OCI-LY7 (cell line): ENCODE data around the gene TAPBPL. TPM values are rescaled to one million over a fixed set of nuclear protein-coding genes. Genes with fewer than 3 reads are reported as not detected.

Experiments used
- BruUV-seq: library from RNA; stranded (reverse); fragments of 400-500 nt; replicated peaks from 2 replicates; lab custom pipeline; 2021; lab: Mats Ljungman, UMichigan
- CTCF ChIA-PET: fragments of 300-600 bp; sonication (Branson Sonifier 250); formaldehyde crosslinking; loops from one replicate; lab custom pipeline; 2022; ENCODE audit warnings: antibody characterized with exemption; ENCODE audit not compliant: unreplicated experiment; lab: Charles Lee
- POLR2A ChIA-PET: fragments of 300-600 bp; sonication (Branson Sonifier 250); formaldehyde crosslinking; loops from one replicate; lab custom pipeline; 2022; ENCODE audit warnings: antibody characterized with exemption; lab: Charles Lee
- DNase-seq: peaks from one replicate; pipeline ENCODE4 v3.0.0-alpha.2; 2015; ENCODE audit warnings: low spot score
- H2AFZ ChIP-seq: fragments of 200-600 bp; sonication (generic), shearing (Covaris generic); 2 replicates; pipeline ENCODE4 v1.6.1; 2014; ENCODE audit warnings: mild to moderate bottlenecking, antibody characterized with exemption, low read length, moderate library complexity
- H3K27ac ChIP-seq: fragments of 200-600 bp; sonication (generic); 2 replicates; pipeline ENCODE4 v1.5.1; 2014; ENCODE audit warnings: mixed run types, low read depth, mild to moderate bottlenecking, moderate library complexity, low read length, inconsistent platforms; ENCODE audit not compliant: poor library complexity, severe bottlenecking
- H3K36me3 ChIP-seq: fragments of 200-600 bp; sonication (generic); 2 replicates; pipeline ENCODE4 v1.6.1; 2014; ENCODE audit warnings: mild to moderate bottlenecking, antibody characterized with exemption, low read length, moderate library complexity, mixed read lengths; ENCODE audit not compliant: insufficient read depth
- H3K4me1 ChIP-seq: fragments of 200-600 bp; sonication (generic); 2 replicates; pipeline ENCODE4 v1.5.1; 2014; ENCODE audit warnings: mild to moderate bottlenecking, low read length; ENCODE audit not compliant: insufficient read depth, poor library complexity, severe bottlenecking
- H3K4me2 ChIP-seq: fragments of 200-600 bp; sonication (generic); 2 replicates; pipeline ENCODE4 v1.6.1; 2014; ENCODE audit warnings: mild to moderate bottlenecking, low read length
- H3K4me3 ChIP-seq: fragments of 200-600 bp; sonication (generic); 2 replicates; pipeline ENCODE4 v1.5.1; 2014; ENCODE audit warnings: mild to moderate bottlenecking, low read depth, low read length; ENCODE audit not compliant: poor library complexity, severe bottlenecking
- H3K79me2 ChIP-seq: fragments of 200-600 bp; sonication (generic); 2 replicates; pipeline ENCODE4 v1.6.1; 2016; ENCODE audit warnings: low read depth, mild to moderate bottlenecking, low read length, moderate library complexity, mixed read lengths; ENCODE audit not compliant: insufficient read depth
- H3K9me2 ChIP-seq: fragments of 200-600 bp; sonication (generic); 2 replicates; pipeline ENCODE4 v1.6.1; 2016; ENCODE audit warnings: mild to moderate bottlenecking, low read length, mixed read lengths; ENCODE audit not compliant: insufficient read depth
- H3K9me3 ChIP-seq: fragments of 200-600 bp; sonication (generic); 2 replicates; pipeline ENCODE4 v1.6.1; 2014; ENCODE audit warnings: mild to moderate bottlenecking, mixed run types, low read length, mixed read lengths
- H4K20me1 ChIP-seq: fragments of 200-600 bp; sonication (generic); 2 replicates; pipeline ENCODE4 v1.6.1; 2014; ENCODE audit warnings: mild to moderate bottlenecking, antibody characterized with exemption, low read length, moderate library complexity, mixed read lengths; ENCODE audit not compliant: insufficient read depth
- EZH2phosphoT487 ChIP-seq: fragments of 200-600 bp; sonication (generic); IDR thresholded peaks from 2 replicates; pipeline ENCODE4 v1.6.1; 2018; ENCODE audit warnings: low read depth, borderline replicate concordance, mild to moderate bottlenecking, mixed run types, antibody characterized with exemption, low read length, moderate library complexity, mixed read lengths
- intact Hi-C: fragments of 100-400 bp; cut with micrococcal nuclease; formaldehyde crosslinking; loops from one replicate; pipeline ENCODE4 v1.10.0; 2022; ENCODE audit not compliant: unreplicated experiment
- total RNA-seq, 2 experiments: library from RNA; depleted of rRNA in 1 of 2; stranded (reverse); fragments of >200 nt in 1 of 2; shearing (Covaris generic) in 1 of 2; gene quantifications; 2 replicates each; pipeline ENCODE4 v1.2.3, GENCODE V29; 2014 to 2022
- TF ChIP-seq, protein P1 (sequence below): fragments of 200-600 bp; sonication (generic); conservative IDR thresholded peaks from 2 replicates; pipeline ENCODE4 v1.5.1; 2014; ENCODE audit warnings: mild to moderate bottlenecking, antibody characterized with exemption, low read length, moderate library complexity, mixed read lengths

TAPBPL gene
- total RNA-seq, 2 experiments from 2014 or later: 23.7 to 25.5 TPM

DNA sequence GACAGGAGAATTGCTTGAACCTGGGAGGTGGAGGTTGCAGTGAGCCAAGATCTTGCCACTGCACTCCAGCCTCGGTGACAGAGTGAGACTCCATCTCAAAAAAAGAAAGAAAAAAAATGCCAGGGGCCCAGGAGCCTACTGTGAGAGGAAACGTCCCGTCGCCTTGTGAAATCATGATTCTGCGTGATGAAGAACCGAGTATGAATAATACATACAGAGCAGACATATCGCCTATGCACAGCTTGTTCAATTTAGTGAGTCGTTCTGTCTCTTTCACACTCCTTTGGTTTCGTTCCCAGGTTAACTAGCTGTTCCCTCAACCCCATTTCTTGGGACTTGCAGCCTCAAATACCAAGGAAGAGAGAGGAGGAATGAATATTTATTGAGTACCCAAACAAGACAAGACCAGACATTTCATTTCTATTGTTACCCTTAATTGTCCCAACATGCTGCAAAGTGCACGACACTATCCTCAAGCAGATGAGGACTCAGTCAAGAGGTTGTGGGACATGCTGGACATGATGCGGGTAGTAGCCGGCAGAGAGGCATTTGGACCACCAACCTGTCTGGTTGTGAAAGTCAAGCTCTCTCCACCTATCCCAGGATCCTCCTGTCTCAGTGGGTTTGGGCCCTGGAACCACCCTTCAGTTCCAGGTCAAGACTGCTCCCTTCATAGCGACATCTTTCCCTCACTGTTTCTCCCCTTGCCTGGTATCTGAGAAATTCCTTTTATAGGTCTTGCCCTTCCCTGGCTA is 15.7 kb upstream of the TAPBPL start:
- TF ChIP-seq EZH2phosphoT487: no peak
- TF ChIP-seq, protein P1, sequence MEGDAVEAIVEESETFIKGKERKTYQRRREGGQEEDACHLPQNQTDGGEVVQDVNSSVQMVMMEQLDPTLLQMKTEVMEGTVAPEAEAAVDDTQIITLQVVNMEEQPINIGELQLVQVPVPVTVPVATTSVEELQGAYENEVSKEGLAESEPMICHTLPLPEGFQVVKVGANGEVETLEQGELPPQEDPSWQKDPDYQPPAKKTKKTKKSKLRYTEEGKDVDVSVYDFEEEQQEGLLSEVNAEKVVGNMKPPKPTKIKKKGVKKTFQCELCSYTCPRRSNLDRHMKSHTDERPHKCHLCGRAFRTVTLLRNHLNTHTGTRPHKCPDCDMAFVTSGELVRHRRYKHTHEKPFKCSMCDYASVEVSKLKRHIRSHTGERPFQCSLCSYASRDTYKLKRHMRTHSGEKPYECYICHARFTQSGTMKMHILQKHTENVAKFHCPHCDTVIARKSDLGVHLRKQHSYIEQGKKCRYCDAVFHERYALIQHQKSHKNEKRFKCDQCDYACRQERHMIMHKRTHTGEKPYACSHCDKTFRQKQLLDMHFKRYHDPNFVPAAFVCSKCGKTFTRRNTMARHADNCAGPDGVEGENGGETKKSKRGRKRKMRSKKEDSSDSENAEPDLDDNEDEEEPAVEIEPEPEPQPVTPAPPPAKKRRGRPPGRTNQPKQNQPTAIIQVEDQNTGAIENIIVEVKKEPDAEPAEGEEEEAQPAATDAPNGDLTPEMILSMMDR: no peak
- Histone ChIP-seq H3K9me3 (no peaks in the 10 kb centered on the region), H3K27ac (no peak overlapping the region), H3K4me2 (no peak overlapping the region), H3K9me2 (no peaks in the 10 kb centered on the region), H2AFZ (no peak overlapping the region), H4K20me1 (no peaks in the 10 kb centered on the region), H3K4me3 (no peak overlapping the region), H3K36me3 (no peaks in the 10 kb centered on the region), H3K79me2 (no peaks in the 10 kb centered on the region), H3K4me1 (peaks cover 38% of the 10 kb centered on the region)
- CTCF ChIA-PET: interaction anchor here (0.6 kb wide), 1 partner anchor 32 kb away, joined by 4 read pairs; no protein-coding TSS in a partner anchor
- POLR2A ChIA-PET: no interaction called here
- no peak for DNase-seq
- intact Hi-C loops: no loop called here
- BruUV-seq: no TSS peak

DNA sequence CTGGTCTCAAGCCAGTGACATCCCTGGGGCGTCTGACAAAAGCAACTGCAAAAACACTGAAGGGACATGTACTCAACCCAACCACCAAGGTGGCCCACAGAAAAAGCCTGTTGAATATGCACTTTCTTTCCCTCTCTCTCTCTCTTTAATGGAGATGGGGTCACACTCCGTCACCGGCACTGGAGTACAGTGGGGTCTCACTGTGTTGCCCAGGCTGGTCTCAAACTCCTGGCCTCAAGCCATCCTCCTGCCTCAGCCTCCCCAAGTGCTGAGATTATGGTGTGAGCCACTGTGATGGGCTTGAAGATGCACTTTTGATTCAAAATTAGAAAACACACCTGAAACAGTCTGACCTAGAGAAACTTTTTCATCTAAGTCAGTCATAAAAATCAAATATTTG is 14.3 kb upstream of the TAPBPL start:
- no peaks in the 10 kb centered on the region for H3K9me3 ChIP-seq

More for the DNA sequence above, 14.3 kb upstream of the TAPBPL start:
- Histone ChIP-seq H4K20me1 (no peaks in the 10 kb centered on the region), H3K9me2 (no peaks in the 10 kb centered on the region), H2AFZ (no peak overlapping the region), H3K4me2 (no peak overlapping the region), H3K79me2 (no peaks in the 10 kb centered on the region), H3K27ac (no peak overlapping the region), H3K4me3 (no peak overlapping the region), H3K4me1 (peaks cover 38% of the 10 kb centered on the region), H3K36me3 (no peaks in the 10 kb centered on the region)
- no TSS peak for BruUV-seq
- no peak for TF ChIP-seq EZH2phosphoT487
- TF ChIP-seq, protein P1: no peak
- intact Hi-C loops: no loop called here
- POLR2A ChIA-PET: interaction anchor here (0.6 to 0.7 kb wide), 2 partner anchors 194 to 1540 kb away, joined by 3 read pairs; no protein-coding TSS in a partner anchor
- CTCF ChIA-PET: no interaction called here
- no peak for DNase-seq
